WI38 (cell line): ENCODE measurements around the gene CGB3.

Source experiments
- H3K4me3 ChIP-seq: 2 replicates; pipeline ENCODE4 v1.5.1; 2011; ENCODE audit warnings: low read depth, mild to moderate bottlenecking, control low read depth, low read length
- TF ChIP-seq, protein P1 (sequence below): IDR thresholded peaks from 2 replicates; pipeline ENCODE4 v1.5.1; 2012; ENCODE audit warnings: low read depth, mild to moderate bottlenecking, control low read depth, low read length

Gene CGB3

GRCh38 chr19:49064029-49064629 is 40.0 kb upstream of the CGB3 start:
- H3K4me3 ChIP-seq = peak overlapping the region; percentile 37

DNA sequence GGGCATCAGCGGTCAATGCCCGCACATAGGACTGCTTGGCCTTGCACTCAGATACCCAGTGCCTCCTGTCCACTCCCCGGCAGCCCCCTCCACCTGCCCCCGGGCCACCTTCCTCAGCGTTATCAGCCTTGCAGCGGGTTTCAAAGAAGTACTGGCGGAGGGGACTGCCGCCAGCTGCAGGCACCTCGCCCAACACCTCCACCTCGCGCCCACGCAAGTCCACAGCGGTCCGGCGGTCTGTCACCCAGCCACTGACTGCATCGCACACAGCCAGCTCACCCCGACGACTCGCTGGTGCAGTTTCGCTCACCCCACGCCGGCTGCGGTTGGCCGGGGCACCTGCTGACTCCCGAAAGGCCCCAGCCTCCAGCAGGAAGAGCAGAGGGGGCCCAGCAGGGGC is 37.3 kb upstream of the CGB3 start:
- TF ChIP-seq, protein P1, sequence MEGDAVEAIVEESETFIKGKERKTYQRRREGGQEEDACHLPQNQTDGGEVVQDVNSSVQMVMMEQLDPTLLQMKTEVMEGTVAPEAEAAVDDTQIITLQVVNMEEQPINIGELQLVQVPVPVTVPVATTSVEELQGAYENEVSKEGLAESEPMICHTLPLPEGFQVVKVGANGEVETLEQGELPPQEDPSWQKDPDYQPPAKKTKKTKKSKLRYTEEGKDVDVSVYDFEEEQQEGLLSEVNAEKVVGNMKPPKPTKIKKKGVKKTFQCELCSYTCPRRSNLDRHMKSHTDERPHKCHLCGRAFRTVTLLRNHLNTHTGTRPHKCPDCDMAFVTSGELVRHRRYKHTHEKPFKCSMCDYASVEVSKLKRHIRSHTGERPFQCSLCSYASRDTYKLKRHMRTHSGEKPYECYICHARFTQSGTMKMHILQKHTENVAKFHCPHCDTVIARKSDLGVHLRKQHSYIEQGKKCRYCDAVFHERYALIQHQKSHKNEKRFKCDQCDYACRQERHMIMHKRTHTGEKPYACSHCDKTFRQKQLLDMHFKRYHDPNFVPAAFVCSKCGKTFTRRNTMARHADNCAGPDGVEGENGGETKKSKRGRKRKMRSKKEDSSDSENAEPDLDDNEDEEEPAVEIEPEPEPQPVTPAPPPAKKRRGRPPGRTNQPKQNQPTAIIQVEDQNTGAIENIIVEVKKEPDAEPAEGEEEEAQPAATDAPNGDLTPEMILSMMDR = no peak
- H3K4me3 ChIP-seq = no peak overlapping the region

More at GRCh38 chr19:49064029-49064629, 40.0 kb upstream of the CGB3 start:
- TF ChIP-seq, protein P1 = no peak

DNA sequence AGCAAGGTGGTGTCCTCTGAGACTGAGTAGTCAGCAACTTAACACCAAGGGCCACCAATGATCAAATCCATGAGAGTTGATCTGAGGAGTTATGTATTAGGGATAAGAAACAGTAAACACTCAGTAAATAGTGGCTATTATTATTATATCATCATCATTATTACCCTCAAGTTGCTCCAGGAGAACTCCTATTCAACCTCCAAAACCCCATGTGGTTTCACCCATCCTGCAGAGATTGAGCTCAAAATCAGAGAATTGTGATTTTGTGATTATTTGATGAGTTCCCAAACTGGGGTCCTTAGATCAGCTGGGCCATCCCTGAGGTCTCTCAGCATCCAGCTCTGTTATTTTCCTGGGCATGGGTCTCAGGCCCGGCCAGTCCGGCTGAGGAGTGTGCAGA is 36.9 kb upstream of the CGB3 start:
- TF ChIP-seq, protein P1 = no peak
- no peak overlapping the region for H3K4me3 ChIP-seq

GRCh38 chr19:49059053-49059452 is 34.9 kb upstream of the CGB3 start:
- TF ChIP-seq, protein P1 = no peak
- H3K4me3 ChIP-seq = no peak overlapping the region

DNA sequence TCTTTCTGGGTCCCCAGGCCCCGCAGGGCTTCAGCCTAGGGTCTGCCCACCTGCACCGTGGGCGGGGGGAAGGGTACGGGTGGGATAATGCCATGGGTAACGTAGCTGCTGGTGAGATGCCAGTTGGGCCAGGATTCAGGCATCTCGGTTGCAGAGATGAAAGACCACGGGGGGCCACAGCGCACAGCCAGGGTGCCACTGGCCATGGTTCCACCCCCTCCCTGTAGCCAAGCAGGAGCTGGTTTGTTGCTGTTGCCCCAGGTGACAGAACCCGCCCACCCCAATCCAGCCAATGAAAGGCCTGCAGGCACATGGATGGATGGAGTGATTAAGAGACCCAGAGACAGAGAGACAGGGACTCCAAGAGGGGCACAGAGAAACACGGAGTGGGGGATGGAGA is 34.4 kb upstream of the CGB3 start:
- H3K4me3 ChIP-seq = no peak overlapping the region
- TF ChIP-seq, protein P1 = no peak

GRCh38 chr19:49057636-49058234 is 33.6 kb upstream of the CGB3 start, which contains the start of gene CGB7:
Gene CGB7 (minus strand): TSS chr19:49057749. CDS start chr19:49055375, 2,374 bp downstream.
- H3K4me3 ChIP-seq = peak within 1 kb of the TSS; percentile 69
- TF ChIP-seq, protein P1 = no peak

GRCh38 chr19:49056902-49057596 is 32.9 kb upstream of the CGB3 start:
- H3K4me3 ChIP-seq = peak overlapping the region; percentile 69
